HG02623 (cell line): Measurements from ENCODE around the gene PGBD4.

Experiments
- ATAC-seq: cut with Tn5 transposase; IDR thresholded peaks from one replicate; pipeline ENCODE4 v1.9.1; 2021; ENCODE audit warnings: moderate library complexity; ENCODE audit not compliant: unreplicated experiment

Gene PGBD4

GRCh38 chr15:34101366-34102174 is at the start of gene PGBD4, which contains the start of gene EMC7:
TSS of gene PGBD4 (plus strand) at chr15:34102083. CDS start at chr15:34102532, 449 bp downstream.
TSS of gene EMC7 (minus strand) at chr15:34101862. CDS start at chr15:34101839, 23 bp downstream.
- peak; percentile 99 for ATAC-seq

GRCh38 chr15:34054081-34054707 is 47.7 kb upstream of the PGBD4 start:
- ATAC-seq, result no peak

GRCh38 chr15:34055868-34056595 is 45.9 kb upstream of the PGBD4 start:
- no peak for ATAC-seq

GRCh38 chr15:34056911-34057310 is 45.0 kb upstream of the PGBD4 start:
- ATAC-seq, result no peak

GRCh38 chr15:34059476-34059875 is 42.4 kb upstream of the PGBD4 start:
- no peak for ATAC-seq

- ATAC-seq, result no peak
Observed at GRCh38 chr15:34059946-34060345, 41.9 kb upstream of the PGBD4 start.

GRCh38 chr15:34064438-34064837 is 37.4 kb upstream of the PGBD4 start:
- no peak for ATAC-seq

- no peak for ATAC-seq
Observed at GRCh38 chr15:34065261-34065660, 36.6 kb upstream of the PGBD4 start.

GRCh38 chr15:34065941-34066340 is 35.9 kb upstream of the PGBD4 start:
- no peak for ATAC-seq

- ATAC-seq, result no peak
Observed at GRCh38 chr15:34070003-34070402, 31.9 kb upstream of the PGBD4 start.

- no peak for ATAC-seq
Observed at GRCh38 chr15:34076785-34077184, 25.1 kb upstream of the PGBD4 start.

- no peak for ATAC-seq
Observed at GRCh38 chr15:34078900-34079299, 23.0 kb upstream of the PGBD4 start.

GRCh38 chr15:34079904-34080303 is 22.0 kb upstream of the PGBD4 start:
- ATAC-seq, result no peak

GRCh38 chr15:34084086-34084485 is 17.8 kb upstream of the PGBD4 start:
- ATAC-seq, result no peak

GRCh38 chr15:34085746-34086145 is 16.1 kb upstream of the PGBD4 start:
- no peak for ATAC-seq

- no peak for ATAC-seq
Observed at GRCh38 chr15:34099914-34100313, 2.0 kb upstream of the PGBD4 start.

GRCh38 chr15:34102175-34102925 is 467 bp downstream of the PGBD4 start:
- no peak for ATAC-seq

GRCh38 chr15:34106423-34106822 is 4.5 kb downstream of the PGBD4 start:
- ATAC-seq, result no peak

- ATAC-seq, result no peak
Observed at GRCh38 chr15:34107315-34107714, 5.4 kb downstream of the PGBD4 start.

- no peak for ATAC-seq
Observed at GRCh38 chr15:34109797-34110663, 8.1 kb downstream of the PGBD4 start.
